HEK293T (cell line): ENCODE measurements around the gene TCF20.

ENCODE experiments used
- ARNT ChIP-seq: fragments of 450-650 bp; IDR thresholded peaks from 2 replicates; pipeline ENCODE4 v1.6.1; 2017; ENCODE audit warnings: mild to moderate bottlenecking
- BHLHE40 ChIP-seq: fragments of 450-650 bp; IDR thresholded peaks from 2 replicates; pipeline ENCODE4 v1.6.1; 2016; ENCODE audit warnings: mild to moderate bottlenecking, moderate library complexity, borderline replicate concordance
- CTBP1 ChIP-seq: fragments of 450-650 bp; IDR thresholded peaks from 2 replicates; pipeline ENCODE4 v1.6.1; 2016; ENCODE audit warnings: borderline replicate concordance
- FOXA1 ChIP-seq: fragments of 450-650 bp; IDR thresholded peaks from 2 replicates; pipeline ENCODE4 v1.6.1; 2016; ENCODE audit warnings: mild to moderate bottlenecking
- FOXK2 ChIP-seq: fragments of 450-650 bp; IDR thresholded peaks from 2 replicates; pipeline ENCODE4 v1.6.1; 2016; ENCODE audit warnings: mild to moderate bottlenecking
- FOXM1 ChIP-seq: fragments of 450-650 bp; IDR thresholded peaks from 2 replicates; pipeline ENCODE4 v1.6.1; 2017; ENCODE audit warnings: mild to moderate bottlenecking, borderline replicate concordance
- NFRKB ChIP-seq: fragments of 450-650 bp; IDR thresholded peaks from 2 replicates; pipeline ENCODE4 v1.6.1; 2016; ENCODE audit warnings: mild to moderate bottlenecking, moderate library complexity
- SP1 ChIP-seq: fragments of 450-650 bp; IDR thresholded peaks from 2 replicates; pipeline ENCODE4 v1.6.1; 2017
- TARDBP ChIP-seq: fragments of 450-650 bp; IDR thresholded peaks from 2 replicates; pipeline ENCODE4 v1.6.1; 2016
- ZNF384 ChIP-seq: fragments of 450-650 bp; IDR thresholded peaks from 2 replicates; pipeline ENCODE4 v1.6.1; 2016
- TF ChIP-seq, protein P1 (sequence below): fragments of 450-650 bp; IDR thresholded peaks from 2 replicates; pipeline ENCODE4 v1.6.1; 2016

DNA sequence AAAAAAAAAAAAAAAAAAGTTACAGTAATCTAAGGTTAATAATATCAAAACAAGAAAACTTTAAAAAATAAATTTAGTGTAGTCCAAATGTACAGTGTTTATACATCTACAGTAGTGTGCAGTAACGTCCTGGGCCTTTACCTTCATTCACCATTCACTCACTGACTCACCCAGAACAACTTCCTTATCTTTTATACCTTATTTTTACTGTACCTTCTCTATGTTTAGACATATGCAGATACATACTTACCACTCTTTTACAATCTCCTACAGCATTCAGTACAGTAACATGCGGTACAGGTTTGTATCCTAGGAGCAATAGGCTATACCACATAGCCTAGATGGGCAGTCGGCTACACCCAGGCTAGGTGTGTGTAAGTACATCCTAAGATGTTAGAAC is 38.5 kb downstream of the TCF20 start:
- TF ChIP-seq, protein P1, sequence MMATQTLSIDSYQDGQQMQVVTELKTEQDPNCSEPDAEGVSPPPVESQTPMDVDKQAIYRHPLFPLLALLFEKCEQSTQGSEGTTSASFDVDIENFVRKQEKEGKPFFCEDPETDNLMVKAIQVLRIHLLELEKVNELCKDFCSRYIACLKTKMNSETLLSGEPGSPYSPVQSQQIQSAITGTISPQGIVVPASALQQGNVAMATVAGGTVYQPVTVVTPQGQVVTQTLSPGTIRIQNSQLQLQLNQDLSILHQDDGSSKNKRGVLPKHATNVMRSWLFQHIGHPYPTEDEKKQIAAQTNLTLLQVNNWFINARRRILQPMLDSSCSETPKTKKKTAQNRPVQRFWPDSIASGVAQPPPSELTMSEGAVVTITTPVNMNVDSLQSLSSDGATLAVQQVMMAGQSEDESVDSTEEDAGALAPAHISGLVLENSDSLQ: no peak
- no peak for TF ChIP-seq ZNF384
- no peak for TF ChIP-seq ARNT
- no peak for TF ChIP-seq SP1
- TF ChIP-seq FOXM1: no peak
- no peak for TF ChIP-seq BHLHE40
- no peak for TF ChIP-seq FOXK2
- TF ChIP-seq CTBP1: no peak
- no peak for TF ChIP-seq FOXA1
- no peak for TF ChIP-seq NFRKB
- TF ChIP-seq TARDBP: no peak
